GM12801 (cell line): Measurements from ENCODE around the gene OR5H6.

ENCODE experiments used
- TF ChIP-seq, protein P1 (sequence below): IDR thresholded peaks from one replicate; pipeline ENCODE4 v1.5.1; 2011; ENCODE audit warnings: control low read depth; ENCODE audit not compliant: insufficient read length; ENCODE audit errors: extremely low read depth

Gene OR5H6

DNA sequence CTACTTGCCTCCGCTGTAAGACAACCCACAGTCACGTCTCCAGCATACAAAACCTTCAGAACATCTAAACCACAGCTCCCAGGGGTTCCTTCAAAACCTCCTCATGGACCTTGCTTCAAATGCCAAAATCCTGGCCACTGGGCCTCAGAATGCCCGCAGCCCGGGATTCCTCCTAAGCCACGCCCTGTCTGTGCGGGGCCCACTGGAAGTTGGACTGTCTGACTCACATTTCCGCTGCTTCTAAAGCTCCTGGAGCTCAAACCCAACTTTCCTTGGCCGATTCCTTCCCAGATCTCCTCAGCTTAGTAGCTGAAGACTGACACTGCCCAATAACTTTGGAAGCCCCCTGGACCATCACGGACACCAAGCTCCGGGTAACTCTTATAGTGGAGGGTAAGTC lies 17.9 kb upstream of the OR5H6 start:
- TF ChIP-seq, protein P1, sequence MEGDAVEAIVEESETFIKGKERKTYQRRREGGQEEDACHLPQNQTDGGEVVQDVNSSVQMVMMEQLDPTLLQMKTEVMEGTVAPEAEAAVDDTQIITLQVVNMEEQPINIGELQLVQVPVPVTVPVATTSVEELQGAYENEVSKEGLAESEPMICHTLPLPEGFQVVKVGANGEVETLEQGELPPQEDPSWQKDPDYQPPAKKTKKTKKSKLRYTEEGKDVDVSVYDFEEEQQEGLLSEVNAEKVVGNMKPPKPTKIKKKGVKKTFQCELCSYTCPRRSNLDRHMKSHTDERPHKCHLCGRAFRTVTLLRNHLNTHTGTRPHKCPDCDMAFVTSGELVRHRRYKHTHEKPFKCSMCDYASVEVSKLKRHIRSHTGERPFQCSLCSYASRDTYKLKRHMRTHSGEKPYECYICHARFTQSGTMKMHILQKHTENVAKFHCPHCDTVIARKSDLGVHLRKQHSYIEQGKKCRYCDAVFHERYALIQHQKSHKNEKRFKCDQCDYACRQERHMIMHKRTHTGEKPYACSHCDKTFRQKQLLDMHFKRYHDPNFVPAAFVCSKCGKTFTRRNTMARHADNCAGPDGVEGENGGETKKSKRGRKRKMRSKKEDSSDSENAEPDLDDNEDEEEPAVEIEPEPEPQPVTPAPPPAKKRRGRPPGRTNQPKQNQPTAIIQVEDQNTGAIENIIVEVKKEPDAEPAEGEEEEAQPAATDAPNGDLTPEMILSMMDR = no peak

DNA sequence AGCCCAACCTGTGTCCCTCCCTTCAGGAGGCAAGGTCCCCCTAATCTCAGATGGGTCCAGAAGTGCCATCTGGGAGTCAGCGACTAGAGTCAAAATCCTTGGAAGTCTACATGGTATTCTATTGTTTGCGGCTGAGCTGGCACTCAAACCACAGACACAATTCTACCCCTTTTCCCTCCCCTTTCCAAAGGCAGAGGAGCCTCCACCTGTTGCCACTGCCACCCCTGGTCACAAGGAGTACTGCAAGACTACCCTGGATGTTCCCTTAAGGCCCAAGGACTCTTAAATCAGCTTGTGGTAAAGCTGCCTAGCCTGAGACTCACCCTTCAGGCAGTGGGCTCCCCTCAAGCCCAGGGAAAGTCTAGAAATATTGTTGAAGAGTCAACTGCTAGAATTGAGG lies 4.3 kb upstream of the OR5H6 start:
- TF ChIP-seq, protein P1 = no peak

GRCh38 chr3:98262046-98262445 lies 2.0 kb upstream of the OR5H6 start:
- TF ChIP-seq, protein P1 = no peak

DNA sequence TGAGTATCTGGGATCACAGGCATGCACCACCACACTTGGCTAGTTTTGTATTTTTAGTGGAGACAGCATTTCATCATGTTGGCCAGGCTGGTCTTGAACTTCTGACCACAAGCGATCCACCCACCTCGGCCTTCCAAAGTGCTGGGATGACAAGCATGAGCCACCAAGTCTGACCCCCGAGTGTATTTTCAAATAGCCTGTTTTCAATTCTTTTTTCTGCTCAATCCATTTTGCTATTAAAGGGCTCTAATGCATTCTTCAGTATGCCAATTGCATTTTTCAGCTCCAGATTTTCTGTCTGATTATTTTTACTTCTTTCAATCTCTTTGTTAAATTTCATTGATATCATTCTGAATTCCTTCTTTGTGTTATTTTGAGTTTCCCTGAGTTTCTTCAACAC lies 5.8 kb downstream of the OR5H6 start:
- TF ChIP-seq, protein P1 = no peak

GRCh38 chr3:98272126-98272525 lies 8.1 kb downstream of the OR5H6 start:
- TF ChIP-seq, protein P1 = no peak

- TF ChIP-seq, protein P1 = no peak
Observed at GRCh38 chr3:98274914-98275313, 10.9 kb downstream of the OR5H6 start.

DNA sequence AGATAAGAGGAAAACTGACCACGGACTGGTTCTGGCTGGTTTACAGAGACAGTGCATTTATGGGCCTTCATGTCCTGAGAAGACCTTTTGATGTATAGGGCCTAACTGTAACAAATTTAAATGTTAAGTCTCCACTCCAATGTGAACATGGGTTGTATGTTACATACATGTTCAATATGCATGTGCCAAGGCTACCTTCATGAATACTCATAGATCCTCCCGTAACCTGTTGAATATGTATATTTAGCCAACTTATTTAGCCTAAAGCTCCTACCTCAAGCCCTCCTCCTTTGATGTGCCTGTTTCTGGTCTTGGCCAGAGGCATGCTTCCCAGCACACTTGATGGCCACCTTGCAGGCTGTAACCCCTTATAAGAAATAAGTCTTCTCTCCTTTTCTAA lies 18.2 kb downstream of the OR5H6 start, which contains the start of gene OR5H2:
Gene OR5H2, plus strand, starts transcription at position 301 of the 400 bp plus-strand sequence. CDS start 398 bp downstream, outside the sequence.
- TF ChIP-seq, protein P1 = no peak

- TF ChIP-seq, protein P1 = no peak
Observed at GRCh38 chr3:98290916-98291315, 26.9 kb downstream of the OR5H6 start.
